Transverse colon (tissue), 4 donors: ENCODE measurements around the gene APLNR.

ENCODE experiments used
- POLR2A ChIP-seq: fragments of 450-650 bp; IDR thresholded peaks from one replicate; pipeline ENCODE4 v1.6.1; 2016; ENCODE audit warnings: antibody characterized with exemption, mild to moderate bottlenecking, moderate library complexity
- POLR2AphosphoS5 ChIP-seq, 3 donors: sonication (generic); formaldehyde crosslinking; IDR thresholded peaks; one replicate each; pipeline ENCODE4 v1.6.1; 2016; ENCODE audit warnings: antibody characterized with exemption in 3 of 3
- TF ChIP-seq, protein P1 (sequence below), 5 experiments: fragments of 200-600 bp in 3 of 5; fragments of 450-650 bp in 2 of 5; sonication (generic) in 3 of 5; IDR thresholded peaks; 1 replicate in 2 of 5; 2 replicates in 3 of 5; pipeline ENCODE4 v1.5.1; 2016 to 2017; ENCODE audit warnings: antibody characterized with exemption in 5 of 5, inconsistent platforms in 3 of 5, mild to moderate bottlenecking in 2 of 5, moderate library complexity in 1 of 5

DNA sequence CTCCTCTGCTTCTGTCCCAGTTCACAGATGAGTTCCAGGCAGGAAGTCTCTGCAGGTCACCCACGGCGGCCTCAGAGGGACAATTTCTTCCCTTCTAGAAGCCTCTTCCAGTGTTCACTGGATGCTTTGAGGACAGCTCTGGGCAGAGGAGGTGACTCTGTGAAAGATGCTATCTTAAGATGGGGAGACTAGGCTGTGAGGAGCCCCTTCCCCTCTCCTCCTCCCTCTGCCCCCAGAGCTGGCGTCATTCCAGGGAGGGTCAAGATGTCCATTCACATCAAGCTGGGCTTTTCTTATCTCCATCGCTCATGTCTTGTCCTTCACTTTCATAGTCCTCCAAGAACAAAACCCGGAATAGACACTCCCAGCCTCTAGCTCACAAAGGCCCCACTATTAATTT, 3.3 kb downstream of the APLNR start:
- TF ChIP-seq, protein P1, sequence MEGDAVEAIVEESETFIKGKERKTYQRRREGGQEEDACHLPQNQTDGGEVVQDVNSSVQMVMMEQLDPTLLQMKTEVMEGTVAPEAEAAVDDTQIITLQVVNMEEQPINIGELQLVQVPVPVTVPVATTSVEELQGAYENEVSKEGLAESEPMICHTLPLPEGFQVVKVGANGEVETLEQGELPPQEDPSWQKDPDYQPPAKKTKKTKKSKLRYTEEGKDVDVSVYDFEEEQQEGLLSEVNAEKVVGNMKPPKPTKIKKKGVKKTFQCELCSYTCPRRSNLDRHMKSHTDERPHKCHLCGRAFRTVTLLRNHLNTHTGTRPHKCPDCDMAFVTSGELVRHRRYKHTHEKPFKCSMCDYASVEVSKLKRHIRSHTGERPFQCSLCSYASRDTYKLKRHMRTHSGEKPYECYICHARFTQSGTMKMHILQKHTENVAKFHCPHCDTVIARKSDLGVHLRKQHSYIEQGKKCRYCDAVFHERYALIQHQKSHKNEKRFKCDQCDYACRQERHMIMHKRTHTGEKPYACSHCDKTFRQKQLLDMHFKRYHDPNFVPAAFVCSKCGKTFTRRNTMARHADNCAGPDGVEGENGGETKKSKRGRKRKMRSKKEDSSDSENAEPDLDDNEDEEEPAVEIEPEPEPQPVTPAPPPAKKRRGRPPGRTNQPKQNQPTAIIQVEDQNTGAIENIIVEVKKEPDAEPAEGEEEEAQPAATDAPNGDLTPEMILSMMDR (IDR thresholded peaks at IDR 0.05) = no peak
- TF ChIP-seq POLR2AphosphoS5 (IDR thresholded peaks at IDR 0.05) (no peak), POLR2A (no peak)
